GM12878 (cell line): Measurements from ENCODE around the gene MR1.

Experiments
- ATF7 ChIP-seq: fragments of 450-650 bp; IDR thresholded peaks from 2 replicates; pipeline ENCODE4 v1.6.1; 2016; ENCODE audit warnings: low read depth, mild to moderate bottlenecking
- CBFB ChIP-seq: IDR thresholded peaks from 2 replicates; pipeline ENCODE4 v1.6.1; 2016; ENCODE audit warnings: antibody characterized with exemption, low read depth
- CREB1 ChIP-seq: IDR thresholded peaks from 2 replicates; pipeline ENCODE4 v1.6.1; 2012; ENCODE audit warnings: low read depth, mild to moderate bottlenecking, inconsistent platforms
- EZH2 ChIP-seq: IDR thresholded peaks from 2 replicates; pipeline ENCODE4 v1.6.1; 2012; ENCODE audit warnings: low read depth, mild to moderate bottlenecking, control low read depth, inconsistent platforms, low read length, borderline replicate concordance; ENCODE audit not compliant: control insufficient read depth
- SIN3A ChIP-seq: IDR thresholded peaks from 2 replicates; pipeline ENCODE4 v1.6.1; 2012; ENCODE audit warnings: low read depth, low read length, improper control_type of control experiment
- TCF7 ChIP-seq: IDR thresholded peaks from 2 replicates; pipeline ENCODE4 v1.6.1; 2014; ENCODE audit warnings: antibody characterized with exemption, borderline replicate concordance
- USF2 ChIP-seq: IDR thresholded peaks from 2 replicates; pipeline ENCODE4 v1.6.1; 2011; ENCODE audit warnings: low read depth, low read length, improper control_type of control experiment, borderline replicate concordance
- ZBTB11 ChIP-seq: fragments of 450-650 bp; formaldehyde crosslinking; IDR thresholded peaks from 2 replicates; pipeline ENCODE4 v1.5.0; 2022; ENCODE audit warnings: mild to moderate bottlenecking, missing genetic modification characterization

- no peak for TF ChIP-seq USF2
- TF ChIP-seq EZH2 = no peak
- no peak for TF ChIP-seq SIN3A
- TF ChIP-seq ATF7 = no peak
- TF ChIP-seq ZBTB11 (CRISPR knock-in tag) = no peak
- no peak for TF ChIP-seq CBFB
- no peak for TF ChIP-seq CREB1
- TF ChIP-seq TCF7 = no peak
Measured at GRCh38 chr1:181043025-181043888, 9.5 kb downstream of the MR1 start.
